ENCODE results near the gene DUSP15. TPM values are rescaled to one million over a fixed set of nuclear protein-coding genes. Genes with fewer than 3 reads are reported as not detected.

DUSP15 gene
- total and polyA plus RNA-seq, 2 experiments from 2014 or later, result 7.2 to 20.3 TPM

DNA sequence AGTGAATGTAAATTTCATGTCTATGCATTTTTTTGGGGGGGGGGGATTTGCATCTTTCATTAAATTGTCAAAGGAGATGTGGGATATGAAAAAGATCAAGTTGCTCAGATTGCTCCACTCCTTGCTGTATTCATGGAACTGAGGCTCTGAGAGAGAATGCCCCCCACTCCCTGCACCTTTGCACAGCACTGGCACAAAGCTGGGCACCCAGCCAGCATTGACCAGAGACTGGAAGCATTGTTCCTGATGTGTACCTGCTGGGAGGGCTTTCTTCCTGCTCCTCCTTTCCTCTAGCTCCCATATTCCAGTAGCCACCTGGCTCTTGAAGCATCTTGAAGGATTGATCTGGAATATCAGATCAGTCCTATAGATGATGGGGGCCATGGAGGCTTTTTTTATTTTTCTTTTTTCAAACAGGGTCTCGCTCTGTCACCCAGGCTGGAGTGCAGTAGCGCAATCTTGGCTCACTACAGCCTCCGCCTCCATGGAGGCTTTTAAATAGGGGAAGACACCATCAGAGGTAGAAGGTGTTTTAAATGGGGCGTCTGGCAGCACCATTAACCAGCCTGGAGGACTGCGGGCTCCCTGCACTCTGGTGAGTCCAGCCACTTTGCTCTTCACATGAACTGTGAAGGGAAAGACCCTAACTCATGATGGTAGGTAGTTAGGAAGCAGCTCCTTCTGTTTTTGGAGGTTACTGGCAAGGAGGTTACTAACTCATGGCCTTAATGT, 10.9 kb downstream of the DUSP15 start:
- peaks cover 8% of the 10 kb centered on the region for H3K27me3 ChIP-seq
- TF ChIP-seq, protein P1, sequence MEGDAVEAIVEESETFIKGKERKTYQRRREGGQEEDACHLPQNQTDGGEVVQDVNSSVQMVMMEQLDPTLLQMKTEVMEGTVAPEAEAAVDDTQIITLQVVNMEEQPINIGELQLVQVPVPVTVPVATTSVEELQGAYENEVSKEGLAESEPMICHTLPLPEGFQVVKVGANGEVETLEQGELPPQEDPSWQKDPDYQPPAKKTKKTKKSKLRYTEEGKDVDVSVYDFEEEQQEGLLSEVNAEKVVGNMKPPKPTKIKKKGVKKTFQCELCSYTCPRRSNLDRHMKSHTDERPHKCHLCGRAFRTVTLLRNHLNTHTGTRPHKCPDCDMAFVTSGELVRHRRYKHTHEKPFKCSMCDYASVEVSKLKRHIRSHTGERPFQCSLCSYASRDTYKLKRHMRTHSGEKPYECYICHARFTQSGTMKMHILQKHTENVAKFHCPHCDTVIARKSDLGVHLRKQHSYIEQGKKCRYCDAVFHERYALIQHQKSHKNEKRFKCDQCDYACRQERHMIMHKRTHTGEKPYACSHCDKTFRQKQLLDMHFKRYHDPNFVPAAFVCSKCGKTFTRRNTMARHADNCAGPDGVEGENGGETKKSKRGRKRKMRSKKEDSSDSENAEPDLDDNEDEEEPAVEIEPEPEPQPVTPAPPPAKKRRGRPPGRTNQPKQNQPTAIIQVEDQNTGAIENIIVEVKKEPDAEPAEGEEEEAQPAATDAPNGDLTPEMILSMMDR (IDR thresholded peaks at IDR 0.05; ENCODE audit: low read depth, low read length), result no peak
- H3K27ac ChIP-seq, result no peak overlapping the region
- DNase-seq (ENCODE audit: low read depth in 1 of 2, low spot score in 1 of 2), result no peak
- H3K36me3 ChIP-seq, result no peaks in the 10 kb centered on the region
- H3K4me1 ChIP-seq (ENCODE audit: low read depth), result peaks cover 5% of the 10 kb centered on the region
- no peaks in the 10 kb centered on the region for H3K9me3 ChIP-seq (ENCODE audit: low read depth)
- no peak overlapping the region for H3K4me3 ChIP-seq

DNA sequence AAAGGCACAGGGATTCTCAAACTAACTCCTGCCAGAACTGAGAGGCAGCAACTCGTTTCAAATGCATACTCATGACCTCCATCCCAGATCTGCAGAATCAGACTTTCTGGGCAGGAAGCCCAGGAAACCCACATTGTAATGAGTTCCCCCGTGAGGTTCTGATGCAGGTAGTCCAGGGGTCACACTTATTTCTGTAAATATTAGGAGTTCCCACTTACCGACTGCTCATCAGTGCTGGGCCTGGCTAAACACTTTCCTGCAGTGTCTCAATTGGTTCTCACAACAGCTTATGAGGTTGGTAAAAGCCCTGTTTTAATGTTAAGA, 11.6 kb downstream of the DUSP15 start:
- Histone ChIP-seq H3K4me3 (no peak overlapping the region), H3K9me3 (ENCODE audit: low read depth) (no peaks in the 10 kb centered on the region), H3K27me3 (peaks cover 8% of the 10 kb centered on the region), H3K4me1 (ENCODE audit: low read depth) (peaks cover 5% of the 10 kb centered on the region), H3K27ac (no peak overlapping the region), H3K36me3 (no peaks in the 10 kb centered on the region)
- TF ChIP-seq, protein P1 (IDR thresholded peaks at IDR 0.05; ENCODE audit: low read depth, low read length), result no peak
- no peak for DNase-seq (ENCODE audit: low read depth in 1 of 2, low spot score in 1 of 2)

DNA sequence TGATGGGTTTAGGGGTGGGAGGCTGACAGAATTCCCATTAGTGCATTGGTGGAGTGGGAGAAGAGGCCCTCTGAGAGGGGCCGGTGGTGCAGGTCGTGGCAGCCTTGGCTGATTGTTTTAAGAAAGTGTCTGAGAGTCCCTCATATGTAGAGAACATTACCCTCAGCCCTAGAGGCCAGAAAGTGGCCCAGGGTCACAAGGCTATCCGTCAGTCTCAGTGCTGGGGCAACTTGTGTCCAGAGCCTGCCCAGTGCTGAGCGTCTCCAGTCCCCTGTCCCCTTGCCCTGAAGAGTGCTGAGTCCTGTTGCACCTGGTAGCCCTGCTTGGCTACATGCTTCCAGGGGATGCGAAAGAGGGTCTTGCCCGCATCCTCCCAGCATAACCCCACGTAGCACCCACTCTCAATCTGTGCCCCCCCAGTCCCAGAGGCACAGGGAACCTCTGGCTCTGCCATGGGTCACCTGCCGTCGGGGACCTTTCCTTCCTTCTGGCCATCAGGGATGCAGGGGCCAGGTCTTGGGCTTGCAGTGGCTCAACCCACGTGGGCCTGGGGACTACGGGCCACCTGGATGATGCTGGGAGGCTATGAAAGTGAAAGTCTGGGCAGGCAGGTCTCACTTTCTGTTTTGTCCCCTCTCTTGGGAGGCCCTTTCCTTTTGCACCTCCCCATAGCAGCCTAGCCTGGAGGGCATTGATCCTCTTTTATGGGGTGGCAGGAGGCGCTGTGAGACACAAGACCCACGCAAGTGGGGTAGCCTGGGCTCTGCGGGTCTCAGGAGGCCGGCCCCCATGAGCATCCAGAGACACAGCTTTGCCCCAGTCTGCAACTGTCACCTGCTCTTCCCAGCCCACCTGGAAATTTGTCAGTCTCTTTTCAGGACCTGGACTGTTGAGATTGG, 12.2 kb downstream of the DUSP15 start:
- no peaks in the 10 kb centered on the region for H3K9me3 ChIP-seq (ENCODE audit: low read depth)
- H3K4me1 ChIP-seq (ENCODE audit: low read depth), result peaks cover 5% of the 10 kb centered on the region
- H3K27me3 ChIP-seq, result peaks cover 8% of the 10 kb centered on the region
- H3K27ac ChIP-seq, result no peak overlapping the region
- H3K4me3 ChIP-seq, result no peak overlapping the region
- TF ChIP-seq, protein P1 (IDR thresholded peaks at IDR 0.05; ENCODE audit: low read depth, low read length), result no peak
- DNase-seq (ENCODE audit: low read depth in 1 of 2, low spot score in 1 of 2), result no peak
- H3K36me3 ChIP-seq, result no peaks in the 10 kb centered on the region

DNA sequence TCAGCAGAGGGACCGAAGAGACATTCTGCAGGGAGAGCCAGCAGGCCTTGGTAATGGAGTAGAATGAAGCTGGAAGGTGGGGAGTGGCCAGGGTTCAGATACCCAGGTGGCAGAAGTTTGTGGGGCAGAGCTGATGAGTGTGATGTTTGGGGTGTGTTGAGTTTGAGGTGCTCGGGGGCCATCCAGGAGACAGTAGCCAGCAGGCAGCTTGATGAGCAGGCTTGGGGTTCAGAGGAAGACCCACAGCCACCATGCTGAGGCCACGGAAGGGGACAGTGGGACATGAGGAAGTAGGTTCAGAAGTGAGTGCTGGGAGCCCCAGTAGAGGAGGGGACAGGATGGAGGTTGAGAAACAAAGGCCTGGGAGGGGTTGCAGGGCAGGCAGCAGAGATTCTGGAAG, 13.8 kb downstream of the DUSP15 start:
- Histone ChIP-seq H3K27me3 (peaks cover 9% of the 10 kb centered on the region), H3K36me3 (no peaks in the 10 kb centered on the region), H3K4me1 (ENCODE audit: low read depth) (peaks cover 5% of the 10 kb centered on the region), H3K27ac (no peak overlapping the region), H3K4me3 (no peak overlapping the region), H3K9me3 (ENCODE audit: low read depth) (no peaks in the 10 kb centered on the region)
- no peak for DNase-seq (ENCODE audit: low read depth in 1 of 2, low spot score in 1 of 2)
- TF ChIP-seq, protein P1 (IDR thresholded peaks at IDR 0.05; ENCODE audit: low read depth, low read length), result no peak

DNA sequence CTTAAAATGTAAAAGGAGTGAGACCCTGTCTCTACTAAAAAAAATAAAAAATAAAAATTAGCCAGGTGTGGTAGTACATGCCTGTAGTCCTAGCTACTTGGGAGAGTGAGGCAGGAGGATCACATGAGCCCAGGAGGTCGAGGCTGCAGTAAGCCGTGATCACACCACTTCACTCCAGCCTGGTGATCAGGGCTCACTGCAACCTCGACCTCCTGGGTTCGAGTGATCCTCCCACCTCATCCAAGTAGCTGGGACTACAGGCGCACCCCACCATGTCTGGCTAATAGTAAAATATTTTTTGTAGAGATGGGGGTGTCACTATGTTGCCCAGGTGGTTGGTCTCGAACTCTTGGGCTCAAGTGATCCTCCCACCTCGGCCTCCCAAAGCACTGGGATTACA, 16.8 kb downstream of the DUSP15 start:
- H3K36me3 ChIP-seq, result no peaks in the 10 kb centered on the region
- peaks cover 36% of the 10 kb centered on the region for H3K27me3 ChIP-seq
- H3K4me3 ChIP-seq, result no peak overlapping the region
- no peaks in the 10 kb centered on the region for H3K4me1 ChIP-seq (ENCODE audit: low read depth)
- DNase-seq (ENCODE audit: low read depth in 1 of 2, low spot score in 1 of 2), result no peak
- H3K9me3 ChIP-seq (ENCODE audit: low read depth), result no peaks in the 10 kb centered on the region
- no peak overlapping the region for H3K27ac ChIP-seq
- TF ChIP-seq, protein P1 (IDR thresholded peaks at IDR 0.05; ENCODE audit: low read depth, low read length), result no peak
